Activated T-cell treated with anti-CD3 and anti-CD28 coated beads for 24 hours (primary cell): ENCODE data around the gene CSRP1.

Experiments used
- DNase-seq: peaks from one replicate; pipeline ENCODE4 v3.0.0-alpha.2; 2020; ENCODE audit warnings: low read depth

CSRP1 gene

GRCh38 chr1:201513498-201514243 is 6.7 kb upstream of the CSRP1 start:
- no peak for DNase-seq

- no peak for DNase-seq
These were observed 5.1 kb upstream of the CSRP1 start for GRCh38 chr1:201511941-201512539.

GRCh38 chr1:201511396-201511940 is 4.5 kb upstream of the CSRP1 start:
- no peak for DNase-seq

- no peak for DNase-seq
These were observed 3.8 kb upstream of the CSRP1 start for GRCh38 chr1:201510734-201511133.

GRCh38 chr1:201509601-201510374 is 2.9 kb upstream of the CSRP1 start:
- DNase-seq, result no peak

- DNase-seq, result no peak
These were observed 1.9 kb upstream of the CSRP1 start for GRCh38 chr1:201508809-201509208.

GRCh38 chr1:201507360-201507675 is 395 bp upstream of the CSRP1 start:
- DNase-seq, result no peak

GRCh38 chr1:201506092-201506491 is 831 bp downstream of the CSRP1 start:
- DNase-seq, result no peak

- no peak for DNase-seq
These were observed 1.4 kb downstream of the CSRP1 start for GRCh38 chr1:201505503-201505890.

GRCh38 chr1:201504799-201505502 is 2.0 kb downstream of the CSRP1 start:
- DNase-seq, result no peak

GRCh38 chr1:201504179-201504631 is 2.7 kb downstream of the CSRP1 start:
- no peak for DNase-seq

GRCh38 chr1:201503397-201504176 is 3.3 kb downstream of the CSRP1 start:
- DNase-seq, result no peak

GRCh38 chr1:201502511-201502857 is 4.4 kb downstream of the CSRP1 start:
- no peak for DNase-seq

- no peak for DNase-seq
These were observed 5.0 kb downstream of the CSRP1 start for GRCh38 chr1:201501812-201502510.

GRCh38 chr1:201501144-201501543 is 5.8 kb downstream of the CSRP1 start:
- DNase-seq, result no peak

- no peak for DNase-seq
These were observed 6.2 kb downstream of the CSRP1 start for GRCh38 chr1:201500670-201501120.

- DNase-seq, result no peak
These were observed 6.9 kb downstream of the CSRP1 start for GRCh38 chr1:201499795-201500669.

GRCh38 chr1:201499191-201499590 is 7.7 kb downstream of the CSRP1 start:
- DNase-seq, result no peak

GRCh38 chr1:201498621-201499020 is 8.3 kb downstream of the CSRP1 start:
- DNase-seq, result no peak
